ENCODE data around the gene FAM13A.

- TF ChIP-seq EP300 (IDR thresholded peaks at IDR 0.05; ENCODE audit: borderline replicate concordance in 1 of 2, low read depth in 1 of 2, low read length in 1 of 2): no peak
- no peak for TF ChIP-seq CTCF (IDR thresholded peaks at IDR 0.05)
- no peak for TF ChIP-seq GABPA (IDR thresholded peaks at IDR 0.05; ENCODE audit: low read depth)
These were observed 247.9 kb downstream of the FAM13A start for GRCh38 chr4:88809101-88809500.
